ENCODE results near the gene DMP1. TPM values are rescaled to one million over a fixed set of nuclear protein-coding genes. Genes with fewer than 3 reads are reported as not detected.
A peak's percentile ranks its signal among the peaks of the same experiment; 100 is the strongest.
"Not testable (repeated sequence)": the region's sequence is repeated elsewhere in the genome, so short reads cannot be mapped to it uniquely, and the experiment has no call there.

The DMP1 gene
- polyA plus RNA-seq, 1 experiment = not detected

GRCh38 chr4:87677731-87678130 is 27.7 kb downstream of the DMP1 start:
- no peak for DNase-seq (ENCODE audit: low read depth)
- Histone ChIP-seq H3K36me3 (ENCODE audit: control insufficient read depth, insufficient read depth, low read length) (no peaks in the 10 kb centered on the region), H3K4me3 (ENCODE audit: low read depth, low read length) (no peak overlapping the region), H3K27me3 (ENCODE audit: control insufficient read depth, insufficient read depth, low read length) (no peaks in the 10 kb centered on the region)
- POLR2A ChIA-PET = no interaction called here
- no peak for TF ChIP-seq CTCF (IDR thresholded peaks at IDR 0.05; ENCODE audit: insufficient read depth, low read depth, low read length)
- CTCF ChIA-PET = interaction anchor here (0.7 to 6.1 kb wide), 10 partner anchors 10 to 534 kb away, joined by 3 to 130 read pairs (median 4); no protein-coding TSS in a partner anchor

GRCh38 chr4:87679449-87680169 is 29.5 kb downstream of the DMP1 start:
- ChIA-PET POLR2A (interaction anchor here (0.6 kb wide), 1 partner anchor 509 kb away, joined by 3 read pairs; no protein-coding TSS in a partner anchor), CTCF (interaction anchor here (0.6 to 6.1 kb wide), 16 partner anchors 9 to 540 kb away, joined by 3 to 130 read pairs (median 5); no protein-coding TSS in a partner anchor)
- Histone ChIP-seq H3K27me3 (ENCODE audit: control insufficient read depth, insufficient read depth, low read length) (no peaks in the 10 kb centered on the region), H3K36me3 (ENCODE audit: control insufficient read depth, insufficient read depth, low read length) (no peaks in the 10 kb centered on the region), H3K4me3 (ENCODE audit: low read depth, low read length) (no peak overlapping the region)
- DNase-seq (ENCODE audit: low read depth) = peak; percentile 3
- peak; percentile 74 for TF ChIP-seq CTCF (IDR thresholded peaks at IDR 0.05; ENCODE audit: insufficient read depth, low read depth, low read length)

- H3K36me3 ChIP-seq (ENCODE audit: control insufficient read depth, insufficient read depth, low read length) = no peaks in the 10 kb centered on the region
- no peak for DNase-seq (ENCODE audit: low read depth)
- TF ChIP-seq CTCF (IDR thresholded peaks at IDR 0.05; ENCODE audit: insufficient read depth, low read depth, low read length) = no peak
- ChIA-PET POLR2A (no interaction called here), CTCF (interaction anchor here (0.6 to 6.1 kb wide), 16 partner anchors 9 to 539 kb away, joined by 3 to 130 read pairs (median 5); no protein-coding TSS in a partner anchor)
- H3K27me3 ChIP-seq (ENCODE audit: control insufficient read depth, insufficient read depth, low read length) = no peaks in the 10 kb centered on the region
- no peak overlapping the region for H3K4me3 ChIP-seq (ENCODE audit: low read depth, low read length)
Observed at GRCh38 chr4:87680271-87680670, 30.2 kb downstream of the DMP1 start.

GRCh38 chr4:87688316-87688715 is 38.2 kb downstream of the DMP1 start:
- no peaks in the 10 kb centered on the region for H3K27me3 ChIP-seq (ENCODE audit: control insufficient read depth, insufficient read depth, low read length)
- ChIA-PET CTCF (interaction anchor here (0.7 kb wide), 2 partner anchors 91 to 404 kb away, joined by 3 to 6 read pairs; no protein-coding TSS in a partner anchor), POLR2A (no interaction called here)
- no peaks in the 10 kb centered on the region for H3K36me3 ChIP-seq (ENCODE audit: control insufficient read depth, insufficient read depth, low read length)
- H3K4me3 ChIP-seq (ENCODE audit: low read depth, low read length) = no peak overlapping the region
- TF ChIP-seq CTCF (IDR thresholded peaks at IDR 0.05; ENCODE audit: insufficient read depth, low read depth, low read length) = no peak
- DNase-seq (ENCODE audit: low read depth) = no peak

- H3K27me3 ChIP-seq (ENCODE audit: control insufficient read depth, insufficient read depth, low read length); DNase-seq (ENCODE audit: low read depth); H3K36me3 ChIP-seq (ENCODE audit: control insufficient read depth, insufficient read depth, low read length); POLR2A ChIA-PET; H3K4me3 ChIP-seq (ENCODE audit: low read depth, low read length); CTCF ChIA-PET: not testable (repeated sequence)
Observed at GRCh38 chr4:87690947-87691346, 40.9 kb downstream of the DMP1 start.

- H3K36me3 ChIP-seq (ENCODE audit: control insufficient read depth, insufficient read depth, low read length); DNase-seq (ENCODE audit: low read depth); H3K4me3 ChIP-seq (ENCODE audit: low read depth, low read length); H3K27me3 ChIP-seq (ENCODE audit: control insufficient read depth, insufficient read depth, low read length); POLR2A ChIA-PET; CTCF ChIA-PET: not testable (repeated sequence)
Observed at GRCh38 chr4:87692060-87692459, 42.0 kb downstream of the DMP1 start.

All from BJ (cell line).